GM12878 (cell line): ENCODE measurements around the gene PPP1R3F.

Experiments used
- ATF7 ChIP-seq: fragments of 450-650 bp; IDR thresholded peaks from 2 replicates; pipeline ENCODE4 v1.6.1; 2016; ENCODE audit warnings: low read depth, mild to moderate bottlenecking
- CBX5 ChIP-seq: sonication (generic); IDR thresholded peaks from 2 replicates; pipeline ENCODE4 v1.6.1; 2016; ENCODE audit warnings: low read depth, moderate library complexity, mild to moderate bottlenecking, inconsistent platforms
- CTCF ChIP-seq, 3 experiments: IDR thresholded peaks in 2 of 3; conservative IDR thresholded peaks in 1 of 3; 2 replicates each; pipeline ENCODE4 v1.5.1; 2011; ENCODE audit warnings: low read depth in 3 of 3, low read length in 3 of 3, mild to moderate bottlenecking in 3 of 3, control low read depth in 2 of 3, moderate library complexity in 2 of 3, inconsistent platforms in 1 of 3, mixed read lengths in 1 of 3; ENCODE audit not compliant: control insufficient read depth in 2 of 3, insufficient read depth in 1 of 3; ENCODE audit errors: extremely low read depth in 1 of 3
- ESRRA ChIP-seq: IDR thresholded peaks from 2 replicates; pipeline ENCODE4 v1.6.1; 2012; ENCODE audit warnings: mild to moderate bottlenecking, low read length, improper control_type of control experiment
- EZH2 ChIP-seq: IDR thresholded peaks from 2 replicates; pipeline ENCODE4 v1.6.1; 2012; ENCODE audit warnings: low read depth, mild to moderate bottlenecking, control low read depth, inconsistent platforms, low read length, borderline replicate concordance; ENCODE audit not compliant: control insufficient read depth
- HDAC2 ChIP-seq: fragments of 200-600 bp; sonication (generic); IDR thresholded peaks from 2 replicates; pipeline ENCODE4 v1.6.1; 2017
- IKZF2 ChIP-seq, 2 experiments: fragments of 450-650 bp; IDR thresholded peaks; 2 replicates each; pipeline ENCODE4 v1.6.1; 2017; ENCODE audit warnings: mild to moderate bottlenecking in 2 of 2, moderate library complexity in 2 of 2
- NFYB ChIP-seq: IDR thresholded peaks from 2 replicates; pipeline ENCODE4 v1.6.1; 2011; ENCODE audit warnings: low read depth, mild to moderate bottlenecking, low read length, improper control_type of control experiment, moderate library complexity; ENCODE audit not compliant: insufficient read depth
- POLR2A ChIP-seq: IDR thresholded peaks from 2 replicates; pipeline ENCODE4 v1.6.1; 2011; ENCODE audit warnings: low read depth, mild to moderate bottlenecking, low read length
- SMC3 ChIP-seq: IDR thresholded peaks from 2 replicates; pipeline ENCODE4 v1.6.1; 2011; ENCODE audit warnings: low read length, improper control_type of control experiment, borderline replicate concordance
- TAF1 ChIP-seq: IDR thresholded peaks from 2 replicates; pipeline ENCODE4 v1.6.1; 2011; ENCODE audit warnings: mild to moderate bottlenecking, low read depth, low read length, borderline replicate concordance
- TARDBP ChIP-seq: IDR thresholded peaks from 2 replicates; pipeline ENCODE4 v1.6.1; 2016; ENCODE audit warnings: borderline replicate concordance
- YY1 ChIP-seq: IDR thresholded peaks from 2 replicates; pipeline ENCODE4 v1.6.1; 2011; ENCODE audit warnings: low read depth, mild to moderate bottlenecking, low read length
- ZNF274 ChIP-seq: IDR thresholded peaks from one replicate; pipeline ENCODE4 v1.8.0; 2011; ENCODE audit not compliant: insufficient read length, insufficient read depth

- no peak for TF ChIP-seq SMC3
- no peak for TF ChIP-seq ATF7
- no peak for TF ChIP-seq IKZF2 (IDR thresholded peaks at IDR 0.05)
- no peak for TF ChIP-seq TARDBP
- TF ChIP-seq TAF1, result no peak
- no peak for TF ChIP-seq POLR2A
- TF ChIP-seq CTCF (IDR thresholded peaks at IDR 0.05 in 2 of 3, conservative IDR thresholded peaks at IDR 0.05 in 1 of 3; ENCODE audit: control insufficient read depth in 2 of 3, extremely low read depth in 1 of 3, insufficient read depth in 1 of 3, low read depth in 3 of 3, low read length in 3 of 3), result no peak
- no peak for TF ChIP-seq ZNF274
- TF ChIP-seq NFYB, result no peak
- no peak for TF ChIP-seq EZH2
- TF ChIP-seq HDAC2, result no peak
- TF ChIP-seq CBX5, result no peak
- no peak for TF ChIP-seq YY1
- TF ChIP-seq ESRRA, result no peak
These were observed 23.1 kb upstream of the PPP1R3F start for GRCh38 chrX:49246541-49246940.
